K562 (cell line): ENCODE results near the gene CYBB. TPM values are rescaled to one million over a fixed set of nuclear protein-coding genes. Genes with fewer than 3 reads are reported as not detected.

Experiments
- ATAC-seq: fragments of 200-7000 bp; cut with Tn5 transposase; 3 replicates; pipeline ENCODE4 v1.9.1; 2020; ENCODE audit warnings: moderate library complexity
- BruUV-seq: library from RNA; stranded (reverse); fragments of 400-500 nt; replicated peaks from 2 replicates; lab custom pipeline; 2021; lab: Mats Ljungman, UMichigan
- CTCF ChIA-PET: fragments of 300-600 bp; formaldehyde crosslinking; extraction: SDS; loops from one replicate; lab custom pipeline; 2021; ENCODE audit warnings: low intra/inter-chr PET ratio; lab: Yijun Ruan, JAX
- POLR2A ChIA-PET: fragments of 300-600, 350-650 bp; sonication (Branson Sonifier 250); formaldehyde crosslinking; extraction: SDS; loops from one replicate; lab custom pipeline; 2021; ENCODE audit warnings: antibody characterized with exemption, inconsistent platforms; lab: Yijun Ruan, JAX
- DNase-seq, 4 experiments: peaks; one replicate each; pipeline versions ENCODE4 v3.0.0 to v3.0.0-alpha.2; 2011 to 2018; ENCODE audit warnings: low spot score in 3 of 4, mixed read lengths in 3 of 4; ENCODE audit errors: extremely low read depth in 1 of 4
- FAIRE-seq: peaks from 2 replicates; lab custom pipeline; 2011; peaks lifted over from hg19 to GRCh38; lab: Jason Lieb, UNC
- H2AFZ ChIP-seq: 2 replicates; pipeline ENCODE4 v1.6.0; 2011; ENCODE audit warnings: low read depth, low read length, control low read depth, inconsistent platforms
- H3K27ac ChIP-seq: fragments of 200-600 bp; 3 replicates; pipeline ENCODE4 v1.8.0; 2011; ENCODE audit warnings: low read depth, mild to moderate bottlenecking, control low read depth, inconsistent platforms, low read length, moderate library complexity, mixed read lengths; ENCODE audit errors: extremely low read depth
- H3K27me3 ChIP-seq, 2 experiments: fragments of 300-600 bp in 1 of 2; 2 replicates in 1 of 2; 3 replicates in 1 of 2; pipeline versions ENCODE4 v1.6.0 to v1.8.0; 2011; ENCODE audit warnings: inconsistent platforms in 2 of 2, low read length in 2 of 2, mild to moderate bottlenecking in 1 of 2, mixed read lengths in 1 of 2, moderate library complexity in 1 of 2; ENCODE audit not compliant: control insufficient read depth in 2 of 2, insufficient read depth in 2 of 2
- H3K36me3 ChIP-seq: fragments of 300-600 bp; 3 replicates; pipeline ENCODE4 v1.8.0; 2011; ENCODE audit warnings: mild to moderate bottlenecking, low read length, inconsistent platforms; ENCODE audit not compliant: control insufficient read depth, insufficient read depth
- H3K4me1 ChIP-seq, 2 experiments: fragments of 200-600 bp in 1 of 2; replicated peaks in 1 of 2; 2 replicates in 1 of 2; 3 replicates in 1 of 2; pipeline versions ENCODE4 v1.5.1 to v1.8.0; 2011; ENCODE audit warnings: inconsistent platforms in 2 of 2, low read length in 2 of 2, mild to moderate bottlenecking in 1 of 2, mixed read lengths in 1 of 2, moderate library complexity in 1 of 2; ENCODE audit not compliant: control insufficient read depth in 2 of 2, insufficient read depth in 2 of 2
- H3K4me2 ChIP-seq: 2 replicates; pipeline ENCODE4 v1.6.1; 2011; ENCODE audit warnings: low read length, control low read depth, inconsistent platforms, mixed read lengths; ENCODE audit not compliant: insufficient read depth
- H3K4me3 ChIP-seq: fragments of 200-600 bp; sonication (generic), shearing (Covaris generic); 2 replicates; pipeline ENCODE4 v1.5.1; 2016; ENCODE audit warnings: control low read depth, inconsistent platforms
- H3K79me2 ChIP-seq: fragments of 200-600 bp; 3 replicates; pipeline ENCODE4 v1.8.0; 2011; ENCODE audit warnings: low read length, inconsistent platforms; ENCODE audit not compliant: control insufficient read depth, insufficient read depth
- H3K9ac ChIP-seq, 2 experiments: 2 replicates each; pipeline versions ENCODE4 v1.6.0 to v1.6.1; 2011; ENCODE audit warnings: low read depth in 2 of 2, low read length in 2 of 2, control low read depth in 1 of 2, inconsistent platforms in 1 of 2, mild to moderate bottlenecking in 1 of 2, mixed read lengths in 1 of 2; ENCODE audit not compliant: insufficient read depth in 1 of 2
- H3K9me1 ChIP-seq: one replicate; pipeline ENCODE4 v1.6.0; 2011; ENCODE audit warnings: inconsistent platforms, mild to moderate bottlenecking, low read length, moderate library complexity; ENCODE audit not compliant: control insufficient read depth, insufficient read depth
- H3K9me3 ChIP-seq: replicated peaks from 2 replicates; pipeline ENCODE4 v1.5.1; 2011; ENCODE audit warnings: low read depth, low read length, inconsistent platforms; ENCODE audit not compliant: control insufficient read depth, insufficient read depth
- H4K20me1 ChIP-seq: replicated peaks from 2 replicates; pipeline ENCODE4 v1.6.1; 2011; ENCODE audit warnings: low read length, inconsistent platforms, mixed read lengths; ENCODE audit not compliant: control insufficient read depth, insufficient read depth
- ARID1B ChIP-seq: fragments of 450-650 bp; IDR thresholded peaks from 2 replicates; pipeline ENCODE4 v1.6.1; 2016; ENCODE audit warnings: antibody characterized with exemption, mild to moderate bottlenecking, inconsistent platforms
- CBX1 ChIP-seq: sonication (generic); IDR thresholded peaks from 2 replicates; pipeline ENCODE4 v1.6.1; 2016; ENCODE audit warnings: antibody characterized with exemption, low read depth, mild to moderate bottlenecking
- HLTF ChIP-seq: fragments of 450-650 bp; IDR thresholded peaks from 2 replicates; pipeline ENCODE4 v1.6.1; 2016
- JUNB ChIP-seq: fragments of 450-650 bp; formaldehyde crosslinking; conservative IDR thresholded peaks from 2 replicates; pipeline ENCODE4 v1.4.0; 2020; ENCODE audit warnings: mild to moderate bottlenecking
- PCBP2 ChIP-seq: fragments of 200-400 bp; formaldehyde crosslinking; IDR thresholded peaks from 2 replicates; pipeline ENCODE4 v1.6.1; 2018; ENCODE audit warnings: low read length, low read depth, mild to moderate bottlenecking, moderate library complexity; ENCODE audit not compliant: poor library complexity, severe bottlenecking
- PHF20 ChIP-seq: fragments of 450-650 bp; IDR thresholded peaks from 2 replicates; pipeline ENCODE4 v1.6.1; 2018; ENCODE audit not compliant: partially characterized antibody
- POLR2G ChIP-seq: fragments of 200-400 bp; formaldehyde crosslinking; IDR thresholded peaks from 2 replicates; pipeline ENCODE4 v1.6.1; 2017; ENCODE audit warnings: low read depth, mild to moderate bottlenecking, antibody characterized with exemption, low read length, moderate library complexity
- PRPF4 ChIP-seq: fragments of 200-400 bp; formaldehyde crosslinking; IDR thresholded peaks from one replicate; pipeline ENCODE4 v1.6.1; 2017; ENCODE audit warnings: low read length, low read depth, mild to moderate bottlenecking; ENCODE audit not compliant: insufficient read depth, poor library complexity, severe bottlenecking
- SRSF7 ChIP-seq: fragments of 200-400 bp; formaldehyde crosslinking; optimal IDR thresholded peaks from 2 replicates; pipeline ENCODE3; 2017; ENCODE audit warnings: mild to moderate bottlenecking, low read depth, low read length
- TCFL5 ChIP-seq: fragments of 250-450 bp; sonication (Bioruptor Pico); conservative IDR thresholded peaks from 2 replicates; pipeline ENCODE4 v1.6.1; 2021; ENCODE audit warnings: mild to moderate bottlenecking, moderate library complexity, matching md5 sums
- ZNF3 ChIP-seq: fragments of 250-450 bp; sonication (Bioruptor Pico); IDR thresholded peaks from 2 replicates; pipeline ENCODE4 v1.5.0; 2021; ENCODE audit warnings: mild to moderate bottlenecking, moderate library complexity
- ZNF449 ChIP-seq: fragments of 250-450 bp; sonication (Bioruptor Pico); IDR thresholded peaks from 2 replicates; pipeline ENCODE4 v1.8.0; 2022; ENCODE audit warnings: moderate library complexity, mild to moderate bottlenecking, inconsistent platforms
- ZNF75A ChIP-seq: fragments of 450-650 bp; formaldehyde crosslinking; IDR thresholded peaks from 2 replicates; pipeline ENCODE4 v1.4.0; 2020; ENCODE audit warnings: mild to moderate bottlenecking
- WGBS: fragments of 100-300 bp; shearing (Covaris generic); methylation state at CpG from one replicate; pipeline ENCODE4 v1.1.6; 2016; ENCODE audit warnings: low coverage, mixed read lengths; ENCODE audit not compliant: insufficient coverage; ENCODE audit errors: missing lambda C conversion rate; 5-methylcytosine and 5-hydroxymethylcytosine counted together
- in situ Hi-C: fragments of 300-500 bp; cut with MboI; formaldehyde crosslinking; loops from 4 replicates; pipeline ENCODE4 v1.15.0; 2018; ENCODE audit warnings: inconsistent platforms, mixed read lengths
- intact Hi-C: fragments of 100-400 bp; cut with micrococcal nuclease; formaldehyde crosslinking; loops from 2 replicates; pipeline ENCODE4 v1.14.2; 2022
- polyA plus RNA-seq, 8 experiments: library from polyadenylated mRNA; depleted of rRNA in 4 of 8; stranded (reverse) in 5 of 8; unstranded in 3 of 8; fragments of >200 nt; fragmentation: Nextera tagmentation in 2 of 8; fragmentation: Illumina TruSeq in 1 of 8; extraction: Ambion mirVana in 2 of 8; extraction: Trizol in 1 of 8; gene quantifications; 2 replicates each; pipeline versions ENCODE4 v1.2.1 to v1.2.3, GENCODE V29; 2011 to 2014; ENCODE audit warnings: inconsistent platforms in 1 of 8, missing spikeins in 1 of 8
- total RNA-seq, 7 experiments: library from RNA; depleted of rRNA in 6 of 7; stranded (reverse); fragments of >200 nt in 6 of 7; fragmentation: Illumina TruSeq in 2 of 7; extraction: Trizol in 2 of 7; gene quantifications; 2 replicates each; pipeline versions ENCODE4 v1.2.1 to v1.2.3, GENCODE V29; 2011 to 2021; ENCODE audit warnings: low replicate concordance in 1 of 7

Gene CYBB
- total and polyA plus RNA-seq, 9 of the 15 experiments (the other 6 are each of a cell fraction or from before 2014, with no cell fraction given), result 0.25 to 1.3 (median 0.74) TPM

GRCh38 chrX:37809970-37810369, 30.1 kb downstream of the CYBB start:
- TF ChIP-seq PRPF4 (no peak), POLR2G (no peak), ARID1B (no peak), PHF20 (no peak)
- no peak for FAIRE-seq
- no peak overlapping the region for H2AFZ ChIP-seq
- DNase-seq, result no peak
- no peak overlapping the region for H3K4me2 ChIP-seq
- H4K20me1 ChIP-seq, result no peaks in the 10 kb centered on the region
- ChIA-PET CTCF (no interaction called here), POLR2A (no interaction called here)
- H3K4me3 ChIP-seq, result no peak overlapping the region
- no peaks in the 10 kb centered on the region for H3K27me3 ChIP-seq
- in situ Hi-C loops (no loop called here), intact Hi-C loops (no loop called here)
- BruUV-seq, result no TSS peak
- no peaks in the 10 kb centered on the region; a peak in 1 of 5 replicates for H3K4me1 ChIP-seq
- no peaks in the 10 kb centered on the region for H3K79me2 ChIP-seq
- no peaks in the 10 kb centered on the region for H3K9me1 ChIP-seq
- no peaks in the 10 kb centered on the region for H3K9me3 ChIP-seq
- H3K36me3 ChIP-seq, result no peaks in the 10 kb centered on the region
- no peak overlapping the region for H3K9ac ChIP-seq
- no peak for ATAC-seq
- H3K27ac ChIP-seq, result no peak overlapping the region
- 0% methylated on average over 2 of the region's 2 CpGs for WGBS

GRCh38 chrX:37812110-37812509, 32.3 kb downstream of the CYBB start:
- no TSS peak for BruUV-seq
- no peak for ATAC-seq
- no peaks in the 10 kb centered on the region for H4K20me1 ChIP-seq
- no peak overlapping the region for H3K27ac ChIP-seq
- POLR2A ChIA-PET, result no interaction called here
- peak in 1 of 4 experiments; percentile 17 for DNase-seq
- no peaks in the 10 kb centered on the region; a peak in 1 of 5 replicates for H3K4me1 ChIP-seq
- no peaks in the 10 kb centered on the region for H3K9me3 ChIP-seq
- no peaks in the 10 kb centered on the region for H3K79me2 ChIP-seq
- intact Hi-C loops, result no loop called here
- no peak overlapping the region for H2AFZ ChIP-seq
- no peak overlapping the region for H3K4me3 ChIP-seq
- 0% methylated on average over 1 of the region's 1 CpG for WGBS
- no peaks in the 10 kb centered on the region for H3K27me3 ChIP-seq
- CTCF ChIA-PET, result no interaction called here
- in situ Hi-C loops, result no loop called here
- H3K36me3 ChIP-seq, result no peaks in the 10 kb centered on the region
- no peak overlapping the region for H3K9ac ChIP-seq
- H3K4me2 ChIP-seq, result no peak overlapping the region
- no peak for FAIRE-seq
- no peaks in the 10 kb centered on the region for H3K9me1 ChIP-seq
- no peak for TF ChIP-seq CBX1
- no peak for TF ChIP-seq PCBP2
- no peak for TF ChIP-seq SRSF7
- TF ChIP-seq ZNF449 (CRISPR knock-in tag), result no peak
- TF ChIP-seq TCFL5 (CRISPR knock-in tag), result no peak
- no peak for TF ChIP-seq HLTF
- no peak for TF ChIP-seq ZNF3
- TF ChIP-seq JUNB (CRISPR knock-in tag), result no peak
- TF ChIP-seq ZNF75A (CRISPR knock-in tag), result no peak
